Small intestine (tissue), 7 donors: ENCODE data around the gene SGSM2. TPM values are rescaled to one million over a fixed set of nuclear protein-coding genes. Genes with fewer than 3 reads are reported as not detected.

Source experiments
- DNase-seq, 2 donors: peaks; one replicate each; pipeline versions ENCODE4 v3.0.0 to v3.0.0-alpha.2; 2013
- FAIRE-seq: peaks from 2 replicates; lab custom pipeline; 2012; peaks lifted over from hg19 to GRCh38; lab: Jason Lieb, UNC
- H3K27ac ChIP-seq, 3 donors: one replicate each; pipeline ENCODE4 v1.5.1; 2013; ENCODE audit warnings: low read length in 2 of 3, mild to moderate bottlenecking in 2 of 3, control low read depth in 1 of 3, inconsistent platforms in 1 of 3, low read depth in 1 of 3, moderate library complexity in 1 of 3
- H3K27me3 ChIP-seq, 3 donors: one replicate each; pipeline ENCODE4 v1.6.1; 2013; ENCODE audit warnings: low read length in 3 of 3, inconsistent platforms in 1 of 3; ENCODE audit not compliant: control insufficient read depth in 3 of 3, insufficient read depth in 3 of 3
- H3K36me3 ChIP-seq, 3 donors: one replicate each; pipeline ENCODE4 v1.6.1; 2013; ENCODE audit warnings: low read length in 3 of 3, inconsistent platforms in 1 of 3, low read depth in 1 of 3, mild to moderate bottlenecking in 1 of 3, moderate library complexity in 1 of 3; ENCODE audit not compliant: control insufficient read depth in 3 of 3, insufficient read depth in 2 of 3
- H3K4me1 ChIP-seq, 3 donors: one replicate each; pipeline ENCODE4 v1.6.1; 2013; ENCODE audit warnings: low read length in 2 of 3, inconsistent platforms in 1 of 3, low read depth in 1 of 3, mild to moderate bottlenecking in 1 of 3, moderate library complexity in 1 of 3; ENCODE audit not compliant: control insufficient read depth in 3 of 3, insufficient read depth in 2 of 3
- H3K4me3 ChIP-seq, 3 donors: one replicate each; pipeline ENCODE4 v1.5.1; 2013; ENCODE audit warnings: low read length in 3 of 3, control low read depth in 1 of 3, inconsistent platforms in 1 of 3, low read depth in 1 of 3, mild to moderate bottlenecking in 1 of 3, moderate library complexity in 1 of 3
- H3K9me3 ChIP-seq, 2 donors: one replicate each; pipeline ENCODE4 v1.6.1; 2013; ENCODE audit warnings: low read depth in 1 of 2, low read length in 1 of 2; ENCODE audit not compliant: control insufficient read depth in 2 of 2, insufficient read depth in 1 of 2
- WGBS, 3 donors: extraction: QIAGEN DNeasy Blood & Tissue Kit; methylation state at CpG; one replicate each; pipeline ENCODE4 v1.1.7; 2013; 5-methylcytosine and 5-hydroxymethylcytosine counted together
- polyA plus RNA-seq, 4 donors: library from polyadenylated mRNA; stranded (reverse) in 3 of 4; unstranded in 1 of 4; fragments of 200-250 nt in 3 of 4; fragments of 120-200 nt in 1 of 4; gene quantifications; one replicate each; pipeline versions ENCODE4 v1.2.1 to v1.2.3, GENCODE V29; 2013
- donor health status: healthy with polysubstance abuse.
- donor health status: control.
- donor health status: control.
- donor health status: Bipolar disorder and iron deficiency.
- donor health status: healthy.

Gene SGSM2
- polyA plus RNA-seq, 4 donors: 32.2 to 55.9 (median 40.3) TPM

DNA sequence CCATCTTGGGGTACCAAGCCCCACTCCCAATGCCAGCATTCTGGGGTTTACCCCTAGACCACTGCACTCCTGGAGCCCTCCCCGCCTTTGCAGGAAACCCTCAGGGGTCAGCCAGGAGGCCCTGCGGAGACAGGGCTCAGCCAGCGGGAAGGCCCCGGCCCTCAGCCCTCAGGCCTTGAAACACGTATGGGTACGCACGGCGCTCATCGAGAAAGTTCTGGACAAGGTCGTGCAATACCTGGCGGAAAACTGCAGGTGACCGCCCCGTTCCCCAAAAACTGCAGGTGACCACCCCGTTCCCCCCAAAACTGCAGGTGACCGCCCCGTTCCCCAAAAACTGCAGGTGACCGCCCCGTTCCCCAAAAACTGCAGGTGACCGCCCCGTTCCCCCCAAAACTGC, 24.7 kb downstream of the SGSM2 start:
- FAIRE-seq: no peak
- no peak overlapping the region for H3K4me3 ChIP-seq
- H3K27ac ChIP-seq: no peak overlapping the region
- H3K4me1 ChIP-seq: peaks cover 0 to 9% (median 2%) of the 10 kb centered on the region in 3 donors
- 97 to 98% (median 98%) methylated on average over 20 of the region's 20 CpGs for WGBS, 3 donors
- no peaks in the 10 kb centered on the region for H3K27me3 ChIP-seq
- no peaks in the 10 kb centered on the region for H3K9me3 ChIP-seq
- DNase-seq: no peak
- H3K36me3 ChIP-seq: peaks cover 2 to 77% (median 2%) of the 10 kb centered on the region in 3 donors

DNA sequence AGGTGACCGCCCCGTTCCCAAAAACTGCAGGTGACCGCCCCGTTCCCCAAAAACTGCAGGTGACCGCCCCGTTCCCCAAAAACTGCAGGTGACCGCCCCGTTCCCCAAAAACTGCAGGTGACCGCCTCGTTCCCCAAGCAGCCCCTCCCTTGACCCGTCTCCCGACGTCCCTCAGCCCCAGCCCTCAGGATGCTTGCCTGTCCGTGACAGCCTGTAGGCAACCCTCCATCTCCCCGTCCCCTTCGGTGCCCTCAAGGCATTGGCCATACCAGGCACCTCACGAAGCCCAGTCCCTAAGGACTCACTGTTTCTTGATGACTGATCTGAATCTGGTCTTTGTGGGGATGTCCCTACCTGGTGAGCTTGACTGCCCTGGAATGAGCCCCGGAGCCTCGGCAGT, 25.1 kb downstream of the SGSM2 start:
- peaks cover 2 to 77% (median 2%) of the 10 kb centered on the region in 3 donors for H3K36me3 ChIP-seq
- FAIRE-seq (no peak), DNase-seq (no peak)
- no peak overlapping the region for H3K27ac ChIP-seq
- H3K9me3 ChIP-seq: no peaks in the 10 kb centered on the region
- 91 to 95% (median 94%) methylated on average over 19 of the region's 19 CpGs for WGBS, 3 donors
- H3K27me3 ChIP-seq: no peaks in the 10 kb centered on the region
- H3K4me3 ChIP-seq: no peak overlapping the region
- peaks cover 0 to 9% (median 2%) of the 10 kb centered on the region in 3 donors for H3K4me1 ChIP-seq

DNA sequence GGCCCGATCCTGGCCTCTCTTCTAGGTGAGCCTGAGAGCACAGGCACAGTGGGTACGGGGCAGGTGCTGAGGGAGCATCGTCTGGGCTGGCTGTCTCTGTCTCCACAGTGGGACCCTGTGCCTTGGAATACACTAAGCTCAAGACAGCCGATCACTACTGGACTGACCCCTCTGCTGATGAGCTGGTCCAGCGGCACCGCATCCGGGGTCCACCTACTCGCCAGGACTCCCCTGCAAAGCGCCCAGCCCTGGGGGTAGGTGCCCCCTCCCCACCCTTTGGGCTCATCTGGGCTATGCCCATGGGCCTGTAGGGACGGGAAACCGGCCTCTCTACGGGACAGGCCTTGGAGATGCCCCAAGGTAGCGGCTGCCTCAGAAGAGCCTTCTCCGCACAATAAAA, 25.6 kb downstream of the SGSM2 start:
- peaks cover 0 to 9% (median 2%) of the 10 kb centered on the region in 3 donors for H3K4me1 ChIP-seq
- H3K36me3 ChIP-seq: peaks cover 2 to 79% (median 2%) of the 10 kb centered on the region in 3 donors
- H3K9me3 ChIP-seq: no peaks in the 10 kb centered on the region
- WGBS, 3 donors: 96 to 99% (median 98%) methylated on average over 10 to 14 of the region's 14 CpGs
- DNase-seq: no peak
- H3K27ac ChIP-seq: no peak overlapping the region
- H3K4me3 ChIP-seq: no peak overlapping the region
- H3K27me3 ChIP-seq: no peaks in the 10 kb centered on the region
- FAIRE-seq: no peak

DNA sequence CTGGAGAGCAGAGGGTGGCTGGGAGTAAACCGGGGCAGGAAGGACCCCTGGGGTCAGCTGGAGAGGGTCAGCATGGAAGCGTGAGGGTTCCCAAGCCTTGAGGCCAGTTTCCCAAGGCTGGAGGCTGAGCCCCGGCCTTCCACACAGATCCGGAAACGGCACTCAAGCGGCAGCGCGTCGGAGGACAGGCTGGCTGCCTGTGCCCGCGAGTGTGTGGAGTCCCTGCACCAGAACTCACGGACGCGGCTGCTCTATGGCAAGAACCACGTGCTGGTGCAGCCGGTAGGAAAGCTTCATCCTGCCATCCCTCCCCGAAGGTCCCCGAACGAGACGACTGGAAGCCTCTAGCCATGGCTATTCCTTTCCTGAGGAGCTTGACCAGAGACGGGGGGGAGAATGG, 26.0 kb downstream of the SGSM2 start:
- peaks cover 0 to 9% (median 2%) of the 10 kb centered on the region in 3 donors for H3K4me1 ChIP-seq
- no peaks in the 10 kb centered on the region for H3K27me3 ChIP-seq
- no peak overlapping the region for H3K27ac ChIP-seq
- peaks cover 2 to 79% (median 2%) of the 10 kb centered on the region in 3 donors for H3K36me3 ChIP-seq
- WGBS, 3 donors: 95 to 98% (median 96%) methylated on average over 21 of the region's 21 CpGs
- no peak for FAIRE-seq
- DNase-seq: no peak
- no peak overlapping the region for H3K4me3 ChIP-seq
- H3K9me3 ChIP-seq: no peaks in the 10 kb centered on the region

DNA sequence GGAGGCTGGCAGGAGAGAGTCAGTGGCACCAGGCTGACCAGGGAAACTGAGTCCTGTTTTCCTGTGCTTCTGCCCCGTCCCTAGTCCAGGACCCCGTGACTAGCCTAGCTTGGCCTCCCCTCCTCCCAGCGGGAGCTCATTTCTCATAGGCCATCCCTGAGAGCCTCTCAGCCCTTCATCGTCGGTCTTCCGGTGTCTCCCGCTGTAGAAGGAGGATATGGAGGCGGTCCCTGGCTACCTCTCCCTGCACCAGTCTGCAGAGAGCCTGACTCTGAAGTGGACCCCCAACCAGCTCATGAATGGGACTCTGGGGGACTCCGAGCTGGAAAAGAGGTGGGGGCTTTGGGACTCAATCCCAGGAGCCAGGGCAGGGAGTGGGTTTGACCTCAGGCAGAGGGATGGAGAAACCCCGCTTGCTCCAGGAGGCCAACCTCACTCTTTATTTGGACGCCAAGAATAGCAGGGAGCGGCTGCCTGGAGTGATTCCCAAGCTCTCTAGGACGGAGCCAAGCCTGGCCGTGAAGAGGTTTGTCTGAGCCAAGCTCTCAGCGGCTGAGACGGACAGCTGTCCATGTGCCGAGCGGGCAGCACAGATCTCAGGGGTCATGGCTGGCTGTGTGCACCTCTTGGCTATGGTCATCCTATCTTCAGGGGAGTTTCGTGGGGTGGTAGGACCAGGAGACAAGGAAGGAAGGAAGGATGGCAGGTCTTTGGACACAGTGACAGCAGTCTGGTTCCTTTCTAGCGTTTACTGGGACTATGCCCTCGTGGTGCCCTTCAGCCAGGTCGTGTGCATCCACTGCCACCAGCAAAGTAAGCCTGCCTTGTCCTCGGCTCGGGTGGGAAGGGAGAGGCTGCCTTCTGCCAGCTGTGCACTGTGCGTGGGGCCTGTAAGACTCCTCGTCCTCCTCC, 26.8 kb downstream of the SGSM2 start:
- DNase-seq (no peak), FAIRE-seq (no peak)
- H3K27me3 ChIP-seq: no peaks in the 10 kb centered on the region
- H3K27ac ChIP-seq: no peak overlapping the region
- H3K9me3 ChIP-seq: no peaks in the 10 kb centered on the region
- 75 to 92% (median 87%) methylated on average over 24 to 26 of the region's 26 CpGs for WGBS, 3 donors
- H3K36me3 ChIP-seq: peaks cover 2 to 83% (median 2%) of the 10 kb centered on the region in 3 donors
- H3K4me3 ChIP-seq: no peak overlapping the region
- peaks cover 0 to 7% (median 2%) of the 10 kb centered on the region in 3 donors for H3K4me1 ChIP-seq

DNA sequence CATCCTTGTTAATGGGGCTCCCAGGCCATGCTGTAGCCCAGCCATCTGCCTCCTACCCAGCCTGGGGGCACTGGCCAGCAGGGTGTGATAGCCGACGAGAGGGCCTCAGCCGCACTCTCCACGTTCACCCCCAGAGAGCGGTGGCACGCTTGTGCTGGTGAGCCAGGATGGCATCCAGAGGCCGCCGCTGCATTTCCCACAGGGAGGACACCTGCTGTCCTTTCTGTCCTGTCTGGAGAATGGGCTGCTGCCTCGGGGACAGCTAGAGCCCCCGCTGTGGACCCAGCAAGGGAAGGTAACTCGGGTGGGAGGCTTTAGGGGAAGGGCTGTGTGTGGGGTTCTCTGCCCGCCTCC, 27.4 kb downstream of the SGSM2 start:
- H3K27ac ChIP-seq: no peak overlapping the region
- no peaks in the 10 kb centered on the region for H3K9me3 ChIP-seq
- 90 to 94% (median 90%) methylated on average over 12 of the region's 12 CpGs for WGBS, 3 donors
- peaks cover 2 to 85% (median 2%) of the 10 kb centered on the region in 3 donors for H3K36me3 ChIP-seq
- no peaks in the 10 kb centered on the region for H3K27me3 ChIP-seq
- DNase-seq (no peak), FAIRE-seq (no peak)
- no peak overlapping the region for H3K4me3 ChIP-seq
- H3K4me1 ChIP-seq: peaks cover 0 to 1% (median under 1%) of the 10 kb centered on the region in 3 donors

DNA sequence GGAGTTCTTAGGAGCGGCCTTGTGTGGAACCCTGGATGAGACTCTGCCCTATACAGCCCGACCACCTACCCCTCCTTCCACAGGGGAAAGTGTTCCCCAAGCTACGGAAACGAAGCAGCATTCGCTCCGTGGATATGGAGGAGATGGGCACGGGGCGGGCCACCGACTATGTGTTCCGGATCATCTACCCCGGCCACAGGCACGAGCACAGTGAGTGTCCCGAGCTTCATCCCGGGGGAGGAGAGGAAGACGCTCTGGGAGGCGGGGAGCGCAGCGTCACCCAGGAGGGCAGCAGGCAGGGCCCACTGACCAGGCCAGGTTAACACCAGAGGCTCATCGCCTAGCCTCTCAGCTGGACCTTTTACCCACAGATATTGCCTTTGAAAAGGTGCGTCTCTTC, 27.8 kb downstream of the SGSM2 start:
- DNase-seq (no peak), FAIRE-seq (no peak)
- Histone ChIP-seq H3K9me3 (no peaks in the 10 kb centered on the region), H3K4me3 (no peak overlapping the region), H3K4me1 (no peaks in the 10 kb centered on the region), H3K36me3 (peaks cover 2 to 87% (median 2%) of the 10 kb centered on the region in 3 donors), H3K27me3 (no peaks in the 10 kb centered on the region), H3K27ac (no peak overlapping the region)
- WGBS, 3 donors: 93 to 96% (median 93%) methylated on average over 20 of the region's 20 CpGs

DNA sequence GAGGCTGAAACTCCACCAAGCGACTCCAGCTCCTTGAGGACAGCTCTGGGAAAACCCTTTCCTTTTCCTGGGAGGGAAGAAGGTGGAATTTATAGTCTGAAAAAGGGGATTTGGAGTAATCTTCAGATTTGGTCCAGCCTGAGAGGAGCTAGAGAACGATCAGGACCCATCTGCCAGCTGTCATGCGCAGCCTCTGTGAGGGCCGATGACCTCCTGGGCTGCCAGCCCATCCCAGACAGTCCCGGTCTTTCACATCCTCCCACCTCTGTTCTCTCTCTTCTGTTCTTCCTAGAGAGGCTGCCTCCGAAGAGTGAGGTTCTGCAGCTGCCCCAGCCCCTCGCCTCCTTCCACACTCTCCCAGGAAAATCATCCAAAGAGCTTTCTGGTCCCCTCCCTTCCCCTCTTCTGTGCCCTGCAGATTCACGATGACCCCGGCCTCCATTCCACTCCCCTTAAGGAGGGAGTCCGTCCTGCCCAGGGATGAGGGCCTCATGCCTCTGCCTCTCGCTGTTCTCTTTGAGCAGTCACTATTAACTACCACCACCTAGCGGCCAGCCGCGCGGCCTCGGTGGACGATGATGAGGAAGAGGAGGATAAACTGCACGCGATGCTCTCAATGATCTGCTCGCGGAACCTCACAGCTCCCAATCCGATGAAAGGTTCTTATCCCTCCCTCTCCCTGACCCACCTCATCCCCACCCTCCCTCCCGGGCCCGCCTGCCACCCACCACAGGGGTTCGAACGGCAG, 29.6 kb downstream of the SGSM2 start:
- H3K4me3 ChIP-seq: no peak overlapping the region
- H3K27ac ChIP-seq: no peak overlapping the region
- peaks cover 2 to 95% (median 2%) of the 10 kb centered on the region in 3 donors for H3K36me3 ChIP-seq
- DNase-seq (no peak), FAIRE-seq (no peak)
- 86 to 94% (median 91%) methylated on average over 26 of the region's 26 CpGs for WGBS, 3 donors
- H3K9me3 ChIP-seq: no peaks in the 10 kb centered on the region
- no peaks in the 10 kb centered on the region for H3K27me3 ChIP-seq
- H3K4me1 ChIP-seq: no peaks in the 10 kb centered on the region
